HepG2 (cell line): ENCODE data around the gene OSTF1. TPM values are rescaled to one million over a fixed set of nuclear protein-coding genes. Genes with fewer than 3 reads are reported as not detected.

Experiments used
- ATAC-seq: fragments of 200-7000 bp; cut with Tn5 transposase; 3 replicates; pipeline ENCODE4 v1.9.1; 2020; ENCODE audit warnings: mild to moderate bottlenecking, moderate library complexity
- BruUV-seq: library from RNA; stranded (reverse); fragments of 400-500 nt; replicated peaks from 2 replicates; lab custom pipeline; 2021; lab: Mats Ljungman, UMichigan
- CTCF ChIA-PET: fragments of 300-600 bp; formaldehyde crosslinking; extraction: SDS; loops from one replicate; lab custom pipeline; 2021; ENCODE audit warnings: low total read pairs, inconsistent platforms, low intra/inter-chr PET ratio; lab: Yijun Ruan, JAX
- POLR2A ChIA-PET: fragments of 350-600 bp; sonication (Branson Sonifier 250); formaldehyde crosslinking; loops from one replicate; lab custom pipeline; 2020; ENCODE audit warnings: antibody characterized with exemption, inconsistent platforms; lab: Yijun Ruan, JAX
- DNase-seq: peaks from one replicate; pipeline ENCODE4 v3.0.0-alpha.2; 2015; ENCODE audit warnings: low spot score
- FAIRE-seq: peaks from 3 replicates; lab custom pipeline; 2011; peaks lifted over from hg19 to GRCh38; lab: Jason Lieb, UNC
- H2AFZ ChIP-seq: one replicate; pipeline ENCODE4 v1.6.1; 2011; ENCODE audit warnings: low read length, inconsistent platforms
- H3K27ac ChIP-seq: fragments of 300-600 bp; 3 replicates; pipeline ENCODE4 v1.8.0; 2011; ENCODE audit warnings: mixed run types, mild to moderate bottlenecking, mixed read lengths, low read length, inconsistent platforms; ENCODE audit not compliant: insufficient read depth; ENCODE audit errors: extremely low read length
- H3K27me3 ChIP-seq, 2 experiments: fragments of 200-600 bp in 1 of 2; 2 replicates in 1 of 2; 3 replicates in 1 of 2; pipeline versions ENCODE4 v1.6.0 to v1.8.0; 2011; ENCODE audit warnings: low read length in 2 of 2, mild to moderate bottlenecking in 2 of 2, moderate library complexity in 2 of 2, inconsistent platforms in 1 of 2; ENCODE audit not compliant: insufficient read depth in 2 of 2, control insufficient read depth in 1 of 2
- H3K36me3 ChIP-seq, 2 experiments: fragments of 200-600 bp in 1 of 2; replicated peaks in 1 of 2; 2 replicates in 1 of 2; 3 replicates in 1 of 2; pipeline versions ENCODE4 v1.5.1 to v1.8.0; 2011; ENCODE audit warnings: low read length in 2 of 2, inconsistent platforms in 1 of 2; ENCODE audit not compliant: insufficient read depth in 2 of 2, control insufficient read depth in 1 of 2
- H3K4me1 ChIP-seq: 2 replicates; pipeline ENCODE4 v1.5.1; 2012; ENCODE audit warnings: low read length, inconsistent platforms; ENCODE audit not compliant: insufficient read depth
- H3K4me2 ChIP-seq: 2 replicates; pipeline ENCODE4 v1.6.0; 2011; ENCODE audit warnings: low read depth, low read length, inconsistent platforms
- H3K4me3 ChIP-seq, 3 experiments: fragments of 200-600 bp in 1 of 3; sonication (generic), shearing (Covaris generic) in 1 of 3; replicated peaks in 1 of 3; 2 replicates each; pipeline ENCODE4 v1.5.1; 2011 to 2016; ENCODE audit warnings: low read length in 3 of 3, inconsistent platforms in 2 of 3, low read depth in 2 of 3, mild to moderate bottlenecking in 2 of 3, control low read depth in 1 of 3, mixed read lengths in 1 of 3; ENCODE audit not compliant: insufficient read depth in 1 of 3
- H3K79me2 ChIP-seq: one replicate; pipeline ENCODE4 v1.6.1; 2011; ENCODE audit warnings: low read length, inconsistent platforms; ENCODE audit not compliant: insufficient read depth
- H3K9ac ChIP-seq: 2 replicates; pipeline ENCODE4 v1.6.0; 2011; ENCODE audit warnings: mild to moderate bottlenecking, low read depth, low read length, inconsistent platforms; ENCODE audit not compliant: insufficient read depth
- H3K9me3 ChIP-seq: 2 replicates; pipeline ENCODE4 v1.5.1; 2012; ENCODE audit warnings: mild to moderate bottlenecking, low read length
- H4K20me1 ChIP-seq: 2 replicates; pipeline ENCODE4 v1.6.0; 2011; ENCODE audit warnings: inconsistent platforms, mild to moderate bottlenecking, low read length, moderate library complexity; ENCODE audit not compliant: insufficient read depth
- HINFP ChIP-seq: sonication (generic); formaldehyde crosslinking; IDR thresholded peaks from 2 replicates; pipeline ENCODE4 v1.4.0; 2020; ENCODE audit warnings: low read depth, mild to moderate bottlenecking, missing genetic modification reagents
- KLF16 ChIP-seq, 2 experiments: sonication (generic) in 1 of 2; formaldehyde crosslinking in 1 of 2; IDR thresholded peaks; 2 replicates each; pipeline versions ENCODE4 v1.6.1 to v1.8.0; 2016 to 2023; ENCODE audit warnings: missing genetic modification reagents in 2 of 2, missing compliant biosample characterization in 1 of 2
- SNAPC4 ChIP-seq: sonication (generic); formaldehyde crosslinking; IDR thresholded peaks from 2 replicates; pipeline ENCODE4 v1.4.0; 2020; ENCODE audit warnings: mild to moderate bottlenecking, missing genetic modification reagents
- ZNF44 ChIP-seq: sonication (generic); formaldehyde crosslinking; IDR thresholded peaks from 2 replicates; pipeline ENCODE4 v1.5.1; 2020; ENCODE audit warnings: mild to moderate bottlenecking, missing genetic modification reagents
- ZNF510 ChIP-seq: sonication (generic); formaldehyde crosslinking; IDR thresholded peaks from 2 replicates; pipeline ENCODE4 v1.4.0; 2020; ENCODE audit warnings: low read depth, mild to moderate bottlenecking, missing genetic modification reagents
- ZNF552 ChIP-seq: sonication (generic); formaldehyde crosslinking; IDR thresholded peaks from 2 replicates; pipeline ENCODE4 v1.9.0; 2022; ENCODE audit warnings: missing genetic modification reagents, mild to moderate bottlenecking, borderline replicate concordance
- ZNF768 ChIP-seq: sonication (generic); formaldehyde crosslinking; IDR thresholded peaks from 2 replicates; pipeline ENCODE4 v1.4.0; 2020; ENCODE audit warnings: missing genetic modification reagents
- WGBS: methylation state at CpG from one replicate; pipeline ENCODE4 v1.1.6; 2017; ENCODE audit warnings: low lambda C conversion rate; 5-methylcytosine and 5-hydroxymethylcytosine counted together
- in situ Hi-C: cut with HindIII; loops from 2 replicates; pipeline ENCODE4 v1.10.0; 2017; ENCODE audit warnings: low pct_unique_long_range_greater_than_20kb; ENCODE audit not compliant: extremely low pct_ligation_motif_present
- intact Hi-C: fragments of 100-400 bp; cut with micrococcal nuclease; formaldehyde crosslinking; loops from one replicate; pipeline ENCODE4 v1.10.0; 2022; ENCODE audit not compliant: unreplicated experiment
- polyA plus RNA-seq, 8 experiments: library from polyadenylated mRNA; depleted of rRNA in 3 of 8; stranded (reverse) in 7 of 8; unstranded in 1 of 8; fragments of >200 nt; fragmentation: Illumina TruSeq in 4 of 8; extraction: Trizol in 4 of 8; gene quantifications; 2 replicates each; pipeline versions ENCODE4 v1.2.1 to v1.2.3, GENCODE V29; 2011 to 2016; ENCODE audit warnings: low read depth in 4 of 8, missing spikeins in 1 of 8, mixed read lengths in 1 of 8; ENCODE audit not compliant: insufficient read depth in 1 of 8
- total RNA-seq, 5 experiments: library from RNA; depleted of rRNA; stranded (reverse); fragments of >200 nt; fragmentation: Illumina TruSeq; extraction: Trizol; gene quantifications; 2 replicates each; pipeline ENCODE4 v1.2.3, GENCODE V29; 2016; ENCODE audit warnings: low read depth in 1 of 5

OSTF1 gene
- total and polyA plus RNA-seq, 2 of the 13 experiments (the other 11 are each of a cell fraction or from before 2014, with no cell fraction given) = 16.8 to 39.0 TPM

- TF ChIP-seq ZNF44 (CRISPR knock-in tag) = no peak
Observed at GRCh38 chr9:75117564-75117963, 29.2 kb downstream of the OSTF1 start (continued).

- Histone ChIP-seq H3K36me3 (peaks cover 3 to 6% of the 10 kb centered on the region in 2 experiments; a peak in 1 of 5 replicates), H3K9me3 (no peaks in the 10 kb centered on the region), H3K4me2 (no peak overlapping the region), H3K9ac (no peak overlapping the region), H3K4me3 (no peak overlapping the region), H3K27ac (no peak overlapping the region), H3K27me3 (no peaks in the 10 kb centered on the region), H3K79me2 (no peaks in the 10 kb centered on the region), H2AFZ (no peak overlapping the region), H4K20me1 (no peaks in the 10 kb centered on the region), H3K4me1 (no peaks in the 10 kb centered on the region)
- ChIA-PET POLR2A (no interaction called here), CTCF (no interaction called here)
- 97% methylated on average over 4 of the region's 4 CpGs for WGBS
- no peak for ATAC-seq
- no peak for TF ChIP-seq KLF16 (CRISPR knock-in tag; IDR thresholded peaks at IDR 0.05)
- 0 out of 2 replicates have a peak, but pooled peaks have one; percentile 23 for TF ChIP-seq ZNF768
- in situ Hi-C loops = no loop called here
- FAIRE-seq = no peak
- no peak for DNase-seq
- BruUV-seq = no TSS peak
- intact Hi-C loops = no loop called here
Observed at GRCh38 chr9:75120686-75121085, 32.4 kb downstream of the OSTF1 start.

GRCh38 chr9:75121914-75122558 is 33.7 kb downstream of the OSTF1 start:
- H3K4me3 ChIP-seq = no peak overlapping the region
- no peak for ATAC-seq
- H3K9me3 ChIP-seq = no peaks in the 10 kb centered on the region
- in situ Hi-C loops (no loop called here), intact Hi-C loops (no loop called here)
- no peaks in the 10 kb centered on the region for H3K79me2 ChIP-seq
- no peaks in the 10 kb centered on the region for H3K27me3 ChIP-seq
- CTCF ChIA-PET = no interaction called here
- 67% methylated on average over 5 of the region's 5 CpGs for WGBS
- H3K4me2 ChIP-seq = no peak overlapping the region
- DNase-seq = no peak
- H2AFZ ChIP-seq = no peak overlapping the region
- H3K27ac ChIP-seq = no peak overlapping the region
- no peaks in the 10 kb centered on the region for H3K4me1 ChIP-seq
- POLR2A ChIA-PET = no interaction called here
- no peak for FAIRE-seq
- BruUV-seq = no TSS peak
- H3K36me3 ChIP-seq = peaks cover 3 to 6% of the 10 kb centered on the region in 2 experiments; a peak in 1 of 5 replicates
- H3K9ac ChIP-seq = no peak overlapping the region
- no peaks in the 10 kb centered on the region for H4K20me1 ChIP-seq
- no peak for TF ChIP-seq ZNF510
- TF ChIP-seq ZNF552 = no peak
- TF ChIP-seq HINFP (CRISPR knock-in tag) = no peak
- no peak for TF ChIP-seq SNAPC4 (CRISPR knock-in tag)
